HepG2 (cell line): ENCODE measurements around the gene RAB43. TPM values are rescaled to one million over a fixed set of nuclear protein-coding genes. Genes with fewer than 3 reads are reported as not detected.

ENCODE experiments used
- MTERF4 ChIP-seq: sonication (generic); formaldehyde crosslinking; IDR thresholded peaks from 2 replicates; pipeline ENCODE4 v1.8.0; 2023; ENCODE audit warnings: mild to moderate bottlenecking, missing genetic modification reagents
- POGK ChIP-seq: sonication (generic); formaldehyde crosslinking; conservative IDR thresholded peaks from 2 replicates; pipeline ENCODE4 v1.8.0; 2022; ENCODE audit warnings: mild to moderate bottlenecking, moderate library complexity, missing genetic modification reagents
- RFXAP ChIP-seq: sonication (generic); formaldehyde crosslinking; IDR thresholded peaks from 2 replicates; pipeline ENCODE4 v1.4.0; 2020; ENCODE audit warnings: missing genetic modification reagents, borderline replicate concordance
- TOPORS ChIP-seq: sonication (generic); formaldehyde crosslinking; IDR thresholded peaks from 2 replicates; pipeline ENCODE4 v1.8.0; 2023; ENCODE audit warnings: mild to moderate bottlenecking, missing genetic modification reagents
- ZC3H13 ChIP-seq: sonication (generic); formaldehyde crosslinking; IDR thresholded peaks from 2 replicates; pipeline ENCODE4 v1.8.1; 2023; ENCODE audit warnings: mild to moderate bottlenecking, missing genetic modification reagents, moderate library complexity
- ZFP37 ChIP-seq: sonication (generic); formaldehyde crosslinking; IDR thresholded peaks from 2 replicates; pipeline ENCODE4 v1.4.0; 2020; ENCODE audit warnings: missing genetic modification reagents, borderline replicate concordance
- ZNF574 ChIP-seq: sonication (generic); formaldehyde crosslinking; IDR thresholded peaks from 2 replicates; pipeline ENCODE4 v1.4.0; 2020; ENCODE audit warnings: missing genetic modification reagents
- polyA plus RNA-seq, 8 experiments: library from polyadenylated mRNA; depleted of rRNA in 3 of 8; stranded (reverse) in 7 of 8; unstranded in 1 of 8; fragments of >200 nt; fragmentation: Illumina TruSeq in 4 of 8; extraction: Trizol in 4 of 8; gene quantifications; 2 replicates each; pipeline versions ENCODE4 v1.2.1 to v1.2.3, GENCODE V29; 2011 to 2016; ENCODE audit warnings: low read depth in 4 of 8, missing spikeins in 1 of 8, mixed read lengths in 1 of 8; ENCODE audit not compliant: insufficient read depth in 1 of 8
- total RNA-seq, 5 experiments: library from RNA; depleted of rRNA; stranded (reverse); fragments of >200 nt; fragmentation: Illumina TruSeq; extraction: Trizol; gene quantifications; 2 replicates each; pipeline ENCODE4 v1.2.3, GENCODE V29; 2016; ENCODE audit warnings: low read depth in 1 of 5
- TF ChIP-seq, protein P1 (sequence below): sonication (generic); formaldehyde crosslinking; IDR thresholded peaks from 2 replicates; pipeline ENCODE4 v1.4.0; 2020; ENCODE audit warnings: missing genetic modification reagents

RAB43 gene
- total and polyA plus RNA-seq, 2 of the 13 experiments (the other 11 are each of a cell fraction or from before 2014, with no cell fraction given), result 11.8 to 18.4 TPM

DNA sequence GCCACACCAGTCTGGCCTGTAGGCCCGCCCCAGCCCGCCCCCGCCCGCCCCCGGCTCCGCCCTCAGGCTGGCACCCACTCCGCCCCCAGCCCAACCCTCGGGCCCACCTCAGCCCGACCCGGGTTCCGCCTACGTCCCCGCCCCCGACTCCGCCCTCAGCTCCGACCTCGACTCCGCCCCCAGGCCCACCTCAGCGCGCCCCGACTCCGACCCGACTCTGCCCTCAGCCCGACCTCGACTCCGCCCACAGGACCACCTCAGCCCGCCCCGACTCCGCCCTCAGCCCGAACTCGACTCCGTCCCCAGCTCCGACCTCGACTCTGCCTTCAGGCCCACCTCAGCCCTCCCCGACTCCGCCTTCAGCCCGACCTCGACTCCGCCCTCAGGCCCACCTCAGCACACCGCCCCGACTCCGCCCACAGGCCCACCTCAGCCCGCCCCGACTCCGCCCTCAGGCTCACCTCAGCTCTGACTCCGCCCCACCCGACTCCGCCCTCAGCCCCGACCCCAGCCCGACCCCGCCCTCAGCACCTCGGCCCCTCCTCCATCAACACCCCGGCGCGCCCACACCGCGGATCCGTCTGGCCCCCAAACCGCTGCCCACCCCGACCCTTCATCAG, at the start of gene RAB43 (continued):
- peak; percentile 66; the same call in 1 of the 2 replicates for TF ChIP-seq POGK
- peak; percentile 38; the same call in 1 of the 2 replicates for TF ChIP-seq ZC3H13 (CRISPR knock-in tag)
- TF ChIP-seq MTERF4 (CRISPR knock-in tag), result 0 out of 2 replicates have a peak, but pooled peaks have one; percentile 55
- TF ChIP-seq, protein P1, sequence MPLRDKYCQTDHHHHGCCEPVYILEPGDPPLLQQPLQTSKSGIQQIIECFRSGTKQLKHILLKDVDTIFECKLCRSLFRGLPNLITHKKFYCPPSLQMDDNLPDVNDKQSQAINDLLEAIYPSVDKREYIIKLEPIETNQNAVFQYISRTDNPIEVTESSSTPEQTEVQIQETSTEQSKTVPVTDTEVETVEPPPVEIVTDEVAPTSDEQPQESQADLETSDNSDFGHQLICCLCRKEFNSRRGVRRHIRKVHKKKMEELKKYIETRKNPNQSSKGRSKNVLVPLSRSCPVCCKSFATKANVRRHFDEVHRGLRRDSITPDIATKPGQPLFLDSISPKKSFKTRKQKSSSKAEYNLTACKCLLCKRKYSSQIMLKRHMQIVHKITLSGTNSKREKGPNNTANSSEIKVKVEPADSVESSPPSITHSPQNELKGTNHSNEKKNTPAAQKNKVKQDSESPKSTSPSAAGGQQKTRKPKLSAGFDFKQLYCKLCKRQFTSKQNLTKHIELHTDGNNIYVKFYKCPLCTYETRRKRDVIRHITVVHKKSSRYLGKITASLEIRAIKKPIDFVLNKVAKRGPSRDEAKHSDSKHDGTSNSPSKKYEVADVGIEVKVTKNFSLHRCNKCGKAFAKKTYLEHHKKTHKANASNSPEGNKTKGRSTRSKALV (CRISPR knock-in tag), result no peak
- peak; percentile 41 for TF ChIP-seq TOPORS (CRISPR knock-in tag)
- TF ChIP-seq ZNF574, result no peak
- TF ChIP-seq ZFP37 (CRISPR knock-in tag), result no peak
- no peak for TF ChIP-seq RFXAP
